Esophagus muscularis mucosa (tissue), 3 donors: ENCODE data around the gene ZFP36L1.

ENCODE experiments used
- POLR2A ChIP-seq: fragments of 450-650 bp; IDR thresholded peaks from one replicate; pipeline ENCODE4 v1.6.1; 2017; ENCODE audit warnings: antibody characterized with exemption, moderate library complexity, mild to moderate bottlenecking, low read depth
- TF ChIP-seq, protein P1 (sequence below), 3 experiments: fragments of 200-600 bp in 2 of 3; fragments of 450-650 bp in 1 of 3; sonication (generic) in 2 of 3; IDR thresholded peaks; one replicate each; pipeline ENCODE4 v1.5.1; 2017 to 2019; ENCODE audit warnings: antibody characterized with exemption in 3 of 3, mild to moderate bottlenecking in 2 of 3, moderate library complexity in 1 of 3

DNA sequence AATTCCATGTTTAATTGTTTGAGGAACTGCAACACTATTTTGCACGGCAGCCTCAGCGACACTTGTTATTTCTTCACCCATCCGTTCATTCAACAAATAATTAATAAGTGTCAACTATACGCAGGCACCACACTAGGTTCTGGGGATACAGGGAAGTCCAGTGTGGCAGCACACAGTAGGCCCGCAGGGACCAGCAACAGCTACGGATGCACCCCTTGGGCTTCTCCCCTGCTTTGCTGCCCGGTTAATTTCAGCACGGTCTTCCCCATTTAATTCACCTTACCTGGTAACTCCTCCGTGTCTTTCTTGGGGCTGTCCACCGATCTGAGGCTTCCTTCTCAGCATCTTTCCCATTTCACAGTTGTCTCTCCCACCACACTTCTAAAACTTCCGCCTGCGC lies 48.3 kb downstream of the ZFP36L1 start:
- TF ChIP-seq POLR2A = no peak
- TF ChIP-seq, protein P1, sequence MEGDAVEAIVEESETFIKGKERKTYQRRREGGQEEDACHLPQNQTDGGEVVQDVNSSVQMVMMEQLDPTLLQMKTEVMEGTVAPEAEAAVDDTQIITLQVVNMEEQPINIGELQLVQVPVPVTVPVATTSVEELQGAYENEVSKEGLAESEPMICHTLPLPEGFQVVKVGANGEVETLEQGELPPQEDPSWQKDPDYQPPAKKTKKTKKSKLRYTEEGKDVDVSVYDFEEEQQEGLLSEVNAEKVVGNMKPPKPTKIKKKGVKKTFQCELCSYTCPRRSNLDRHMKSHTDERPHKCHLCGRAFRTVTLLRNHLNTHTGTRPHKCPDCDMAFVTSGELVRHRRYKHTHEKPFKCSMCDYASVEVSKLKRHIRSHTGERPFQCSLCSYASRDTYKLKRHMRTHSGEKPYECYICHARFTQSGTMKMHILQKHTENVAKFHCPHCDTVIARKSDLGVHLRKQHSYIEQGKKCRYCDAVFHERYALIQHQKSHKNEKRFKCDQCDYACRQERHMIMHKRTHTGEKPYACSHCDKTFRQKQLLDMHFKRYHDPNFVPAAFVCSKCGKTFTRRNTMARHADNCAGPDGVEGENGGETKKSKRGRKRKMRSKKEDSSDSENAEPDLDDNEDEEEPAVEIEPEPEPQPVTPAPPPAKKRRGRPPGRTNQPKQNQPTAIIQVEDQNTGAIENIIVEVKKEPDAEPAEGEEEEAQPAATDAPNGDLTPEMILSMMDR (IDR thresholded peaks at IDR 0.05) = no peak
